ENCODE results near the gene DNAJC11.
"Not testable (repeated sequence)": the region's sequence is repeated elsewhere in the genome, so short reads cannot be mapped to it uniquely, and the experiment has no call there.

The DNAJC11 gene

GRCh38 chr1:6601049-6601922 is 100.3 kb downstream of the DNAJC11 start:
- DNase-seq (ENCODE audit: low read depth, low spot score) = no peak

- no peak for DNase-seq (ENCODE audit: low read depth, low spot score)
These were observed 101.1 kb downstream of the DNAJC11 start for GRCh38 chr1:6600410-6601048.

GRCh38 chr1:6599991-6600390 is 101.6 kb downstream of the DNAJC11 start:
- not testable (repeated sequence) for DNase-seq (ENCODE audit: low read depth, low spot score)

GRCh38 chr1:6599141-6599975 is 102.3 kb downstream of the DNAJC11 start:
- no peak for DNase-seq (ENCODE audit: low read depth, low spot score)

- DNase-seq (ENCODE audit: low read depth, low spot score) = no peak
These were observed 103.9 kb downstream of the DNAJC11 start for GRCh38 chr1:6597777-6598131.

- DNase-seq (ENCODE audit: low read depth, low spot score) = no peak
These were observed 104.5 kb downstream of the DNAJC11 start for GRCh38 chr1:6596886-6597776.

GRCh38 chr1:6596351-6596750 is 105.3 kb downstream of the DNAJC11 start:
- no peak for DNase-seq (ENCODE audit: low read depth, low spot score)

- DNase-seq (ENCODE audit: low read depth, low spot score) = no peak
These were observed 106.5 kb downstream of the DNAJC11 start for GRCh38 chr1:6594977-6595740.

GRCh38 chr1:6593810-6594209 is 107.8 kb downstream of the DNAJC11 start:
- no peak for DNase-seq (ENCODE audit: low read depth, low spot score)

- DNase-seq (ENCODE audit: low read depth, low spot score) = no peak
These were observed 108.6 kb downstream of the DNAJC11 start for GRCh38 chr1:6592865-6593593.

- no peak for DNase-seq (ENCODE audit: low read depth, low spot score)
These were observed 109.2 kb downstream of the DNAJC11 start for GRCh38 chr1:6592441-6592840.

- DNase-seq (ENCODE audit: low read depth, low spot score) = no peak
These were observed 110.0 kb downstream of the DNAJC11 start for GRCh38 chr1:6591644-6592043.

GRCh38 chr1:6591222-6591621 is 110.4 kb downstream of the DNAJC11 start:
- DNase-seq (ENCODE audit: low read depth, low spot score) = no peak

GRCh38 chr1:6590046-6590445 is 111.6 kb downstream of the DNAJC11 start:
- no peak for DNase-seq (ENCODE audit: low read depth, low spot score)

GRCh38 chr1:6588893-6589520 is 112.6 kb downstream of the DNAJC11 start:
- no peak for DNase-seq (ENCODE audit: low read depth, low spot score)

GRCh38 chr1:6588128-6588892 is 113.3 kb downstream of the DNAJC11 start:
- no peak for DNase-seq (ENCODE audit: low read depth, low spot score)

- no peak for DNase-seq (ENCODE audit: low read depth, low spot score)
These were observed 114.2 kb downstream of the DNAJC11 start for GRCh38 chr1:6587261-6588005.

GRCh38 chr1:6586404-6586816 is 115.2 kb downstream of the DNAJC11 start:
- DNase-seq (ENCODE audit: low read depth, low spot score) = no peak
